ENCODE measurements around the gene RNPS1. TPM values are rescaled to one million over a fixed set of nuclear protein-coding genes. Genes with fewer than 3 reads are reported as not detected.

RNPS1 gene
- total and polyA plus RNA-seq, 9 of the 15 experiments (the other 6 are each of a cell fraction or from before 2014, with no cell fraction given), result 44.9 to 338 (median 202) TPM

GRCh38 chr16:2267913-2268666 is at the start of gene RNPS1 (continued):
- TF ChIP-seq BRF2 (IDR thresholded peaks at IDR 0.05; ENCODE audit: borderline replicate concordance, insufficient read depth, insufficient read length) (no peak), ZNF146 (CRISPR knock-in tag; IDR thresholded peaks at IDR 0.05; ENCODE audit: unreplicated experiment) (no peak), ZNF511 (CRISPR knock-in tag; IDR thresholded peaks at IDR 0.05) (peak; percentile 90), NFIX (CRISPR knock-in tag; IDR thresholded peaks at IDR 0.05; ENCODE audit: low read depth) (no peak; the same call in 1 of the 2 replicates), LARP7 (IDR thresholded peaks at IDR 0.05) (no peak), EHMT2 (IDR thresholded peaks at IDR 0.05) (no peak), ASH1L (IDR thresholded peaks at IDR 0.05; ENCODE audit: borderline replicate concordance, low read depth, partially characterized antibody) (no peak), SNAPC5 (CRISPR knock-in tag; IDR thresholded peaks at IDR 0.05) (no peak), SRF (CRISPR knock-in tag; IDR thresholded peaks at IDR 0.05) (no peak), SRSF9 (IDR thresholded peaks at IDR 0.05; ENCODE audit: borderline replicate concordance, low read depth, low read length) (no peak), ARID4B (CRISPR knock-in tag; IDR thresholded peaks at IDR 0.05) (peak; percentile 85; the same call in 1 of the 2 replicates), XRCC4 (IDR thresholded peaks at IDR 0.05; ENCODE audit: extremely low read depth, insufficient read depth, insufficient read length) (no peak), KLF10 (CRISPR knock-in tag; IDR thresholded peaks at IDR 0.05) (no peak), FOXO4 (CRISPR knock-in tag; IDR thresholded peaks at IDR 0.05) (no peak), ZNF707 (CRISPR knock-in tag; conservative IDR thresholded peaks at IDR 0.05) (no peak), BCOR (IDR thresholded peaks at IDR 0.05) (peak; percentile 39; the same call in 1 of the 2 replicates), RFX5 (IDR thresholded peaks at IDR 0.05; ENCODE audit: low read depth, low read length) (no peak), GTF2B (IDR thresholded peaks at IDR 0.05; ENCODE audit: extremely low read depth, insufficient read length) (no peak), ZNF444 (CRISPR knock-in tag; IDR thresholded peaks at IDR 0.05) (no peak)

Measured in K562 (cell line).